Heart left ventricle (tissue), 13 donors: ENCODE results near the gene TRIM66.

ENCODE experiments used
- POLR2A ChIP-seq, 2 donors: fragments of 450-650 bp; IDR thresholded peaks; one replicate each; pipeline ENCODE4 v1.6.1; 2017; ENCODE audit warnings: antibody characterized with exemption in 2 of 2, mild to moderate bottlenecking in 2 of 2, moderate library complexity in 2 of 2
- TF ChIP-seq, protein P1 (sequence below), 12 donors: fragments of 200-600 bp; sonication (generic) in 4 of 12; IDR thresholded peaks; one replicate each; pipeline versions ENCODE4 v1.5.0 to v1.8.0; 2018 to 2022; ENCODE audit warnings: antibody characterized with exemption in 12 of 12, mild to moderate bottlenecking in 5 of 12
- donor health status: ischemic (EF 13 %, LVEDD 7.1; RV severe dilation, severe dysfunction).
- donor health status: DM: no; HTN: yes; CAD: no.
- donor health status: DM: no; HTN: no; CAD: no.
- donor health status: ischemic (EF 25% LVEDD 6.9; RV normal size, moderate dysfunction).
- donor health status: ischemic (EF 25% LVEDD 5.7; RV mildly dilated, moderate dysfunction).
- donor health status: ischemic (EF 35%, LVEDD 5.7; RV mildly dilated, moderate dysfunction).
- donor health status: nonischemic (EF 11% LVEDD 7.7; RV severe dilation, severe dysfunction).
- donor health status: DM: yes; HTN: yes; CAD: no.
- donor health status: PGD.
- donor health status: ischemic (EF 29% LVEDD 5.4; RV normal size, mild dysfunction).
- donor health status: nonischemic (EF 23%, LVEDD 6.1; RV moderate dilation, normal function).

DNA sequence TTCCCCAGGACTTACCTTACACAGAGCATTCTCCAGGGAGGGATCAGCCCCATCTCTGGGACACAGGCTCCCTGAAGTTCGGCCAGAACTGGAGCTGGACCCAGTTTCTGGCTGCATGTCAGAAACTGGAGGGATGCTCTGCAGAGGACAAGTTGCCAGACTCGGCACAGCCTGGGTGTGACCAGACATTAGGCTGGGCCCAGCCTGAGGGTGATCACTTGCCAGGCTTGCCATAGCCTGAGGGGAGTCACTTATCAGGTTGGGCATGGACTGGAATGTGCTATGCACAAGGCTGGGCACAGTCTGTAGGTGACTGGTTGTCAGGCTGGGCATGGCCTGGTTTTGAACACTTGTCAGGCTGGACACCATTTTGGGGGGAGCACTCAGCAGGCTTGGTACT, 57.8 kb downstream of the TRIM66 start:
- TF ChIP-seq, protein P1, sequence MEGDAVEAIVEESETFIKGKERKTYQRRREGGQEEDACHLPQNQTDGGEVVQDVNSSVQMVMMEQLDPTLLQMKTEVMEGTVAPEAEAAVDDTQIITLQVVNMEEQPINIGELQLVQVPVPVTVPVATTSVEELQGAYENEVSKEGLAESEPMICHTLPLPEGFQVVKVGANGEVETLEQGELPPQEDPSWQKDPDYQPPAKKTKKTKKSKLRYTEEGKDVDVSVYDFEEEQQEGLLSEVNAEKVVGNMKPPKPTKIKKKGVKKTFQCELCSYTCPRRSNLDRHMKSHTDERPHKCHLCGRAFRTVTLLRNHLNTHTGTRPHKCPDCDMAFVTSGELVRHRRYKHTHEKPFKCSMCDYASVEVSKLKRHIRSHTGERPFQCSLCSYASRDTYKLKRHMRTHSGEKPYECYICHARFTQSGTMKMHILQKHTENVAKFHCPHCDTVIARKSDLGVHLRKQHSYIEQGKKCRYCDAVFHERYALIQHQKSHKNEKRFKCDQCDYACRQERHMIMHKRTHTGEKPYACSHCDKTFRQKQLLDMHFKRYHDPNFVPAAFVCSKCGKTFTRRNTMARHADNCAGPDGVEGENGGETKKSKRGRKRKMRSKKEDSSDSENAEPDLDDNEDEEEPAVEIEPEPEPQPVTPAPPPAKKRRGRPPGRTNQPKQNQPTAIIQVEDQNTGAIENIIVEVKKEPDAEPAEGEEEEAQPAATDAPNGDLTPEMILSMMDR (IDR thresholded peaks at IDR 0.05): no peak
- no peak for TF ChIP-seq POLR2A (IDR thresholded peaks at IDR 0.05)
